Type B pancreatic cell (in vitro differentiated cells): Measurements from ENCODE around the gene OR5B2. TPM values are rescaled to one million over a fixed set of nuclear protein-coding genes. Genes with fewer than 3 reads are reported as not detected.
"Not testable (repeated sequence)": the region's sequence is repeated elsewhere in the genome, so short reads cannot be mapped to it uniquely, and the experiment has no call there.

Experiments used
- DNase-seq: peaks from one replicate; pipeline ENCODE4 v3.0.0; 2021; ENCODE audit warnings: mixed read lengths; ENCODE audit not compliant: unreplicated experiment; ENCODE audit errors: extremely low spot score
- H3K27ac Mint-ChIP-seq: 2 replicates; pipeline ENCODE4 v1.8.0; 2021; ENCODE audit warnings: mild to moderate bottlenecking, mixed read lengths
- H3K27me3 Mint-ChIP-seq: 2 replicates; pipeline ENCODE4 v1.8.0; 2021; ENCODE audit warnings: mixed read lengths
- H3K36me3 Mint-ChIP-seq: 2 replicates; pipeline ENCODE4 v1.8.0; 2021; ENCODE audit warnings: mixed read lengths
- H3K4me1 Mint-ChIP-seq: one replicate; pipeline ENCODE4 v1.8.0; 2021; ENCODE audit warnings: mixed read lengths; ENCODE audit not compliant: unreplicated experiment
- H3K4me3 Mint-ChIP-seq: 2 replicates; pipeline ENCODE4 v1.8.0; 2021; ENCODE audit warnings: mild to moderate bottlenecking, mixed read lengths
- H3K9me3 Mint-ChIP-seq: 2 replicates; pipeline ENCODE4 v1.8.0; 2021; ENCODE audit warnings: mixed read lengths
- CTCF ChIP-seq: fragments of 200-600 bp; sonication (generic); conservative IDR thresholded peaks from 2 replicates; pipeline ENCODE4 v1.5.0; 2021; ENCODE audit warnings: antibody characterized with exemption, mild to moderate bottlenecking
- total RNA-seq: library from RNA; stranded (reverse); gene quantifications from 2 replicates; pipeline ENCODE4 v1.2.1, GENCODE V29; 2021; ENCODE audit warnings: low replicate concordance

Gene OR5B2
- total RNA-seq, 1 donor from 2014 or later: not detected

- no peaks in the 10 kb centered on the region for H3K4me1 Mint-ChIP-seq
- H3K36me3 Mint-ChIP-seq: no peaks in the 10 kb centered on the region
- no peak within 1 kb of the TSS for H3K4me3 Mint-ChIP-seq
- no peak for DNase-seq
- H3K27ac Mint-ChIP-seq: no peak within 1 kb of the TSS
- H3K9me3 Mint-ChIP-seq: no peaks in the 10 kb centered on the region
- no peaks in the 10 kb centered on the region for H3K27me3 Mint-ChIP-seq
- TF ChIP-seq CTCF: no peak
Observed at GRCh38 chr11:58406774-58407173, 21.1 kb downstream of the OR5B2 start, which contains the start of gene OR5B3. Gene OR5B3 (minus strand): TSS chr11:58406874. CDS start chr11:58403409, 3,465 bp downstream.

GRCh38 chr11:58399622-58400021 lies 28.3 kb downstream of the OR5B2 start:
- not testable (repeated sequence) for H3K4me1 Mint-ChIP-seq, H3K4me3 Mint-ChIP-seq, H3K27me3 Mint-ChIP-seq, H3K36me3 Mint-ChIP-seq, DNase-seq, H3K9me3 Mint-ChIP-seq, H3K27ac Mint-ChIP-seq

- Mint-ChIP-seq H3K27me3 (no peaks in the 10 kb centered on the region), H3K27ac (no peak overlapping the region), H3K9me3 (no peaks in the 10 kb centered on the region), H3K36me3 (no peaks in the 10 kb centered on the region), H3K4me3 (no peak overlapping the region), H3K4me1 (no peaks in the 10 kb centered on the region)
- DNase-seq: no peak
- TF ChIP-seq CTCF: no peak
Observed at GRCh38 chr11:58395581-58395980, 32.3 kb downstream of the OR5B2 start.

GRCh38 chr11:58394195-58394594 lies 33.7 kb downstream of the OR5B2 start:
- TF ChIP-seq CTCF: no peak
- no peaks in the 10 kb centered on the region for H3K36me3 Mint-ChIP-seq
- H3K9me3 Mint-ChIP-seq: no peaks in the 10 kb centered on the region
- no peak overlapping the region for H3K4me3 Mint-ChIP-seq
- H3K27ac Mint-ChIP-seq: no peak overlapping the region
- no peaks in the 10 kb centered on the region for H3K4me1 Mint-ChIP-seq
- no peaks in the 10 kb centered on the region for H3K27me3 Mint-ChIP-seq
- no peak for DNase-seq

GRCh38 chr11:58392746-58393145 lies 35.2 kb downstream of the OR5B2 start:
- Mint-ChIP-seq H3K27me3 (no peaks in the 10 kb centered on the region), H3K4me3 (no peak overlapping the region), H3K4me1 (no peaks in the 10 kb centered on the region), H3K27ac (no peak overlapping the region), H3K36me3 (no peaks in the 10 kb centered on the region), H3K9me3 (no peaks in the 10 kb centered on the region)
- no peak for DNase-seq
- TF ChIP-seq CTCF: no peak

- Mint-ChIP-seq H3K36me3 (no peaks in the 10 kb centered on the region), H3K27ac (no peak overlapping the region), H3K27me3 (no peaks in the 10 kb centered on the region), H3K4me3 (no peak overlapping the region), H3K9me3 (no peaks in the 10 kb centered on the region), H3K4me1 (no peaks in the 10 kb centered on the region)
- no peak for DNase-seq
- no peak for TF ChIP-seq CTCF
Observed at GRCh38 chr11:58391879-58392278, 36.0 kb downstream of the OR5B2 start.
